IPS-18c (cell line): ENCODE results near the gene MEP1B.
"Not testable (repeated sequence)": the region's sequence is repeated elsewhere in the genome, so short reads cannot be mapped to it uniquely, and the experiment has no call there.

Source experiments
- H3K4me3 ChIP-seq: 2 replicates; pipeline ENCODE4 v1.7.0; 2013; ENCODE audit warnings: low read depth, mild to moderate bottlenecking, low read length, moderate library complexity; ENCODE audit not compliant: insufficient read depth
- H3K9me3 ChIP-seq: one replicate; pipeline ENCODE4 v1.6.1; 2013; ENCODE audit warnings: mild to moderate bottlenecking, low read length, moderate library complexity; ENCODE audit not compliant: control insufficient read depth, insufficient read depth

Gene MEP1B

GRCh38 chr18:32189790-32190189 lies at the start of gene MEP1B:
TSS of gene MEP1B (plus strand) at chr18:32190039. CDS start at chr18:32190071, 32 bp downstream.
- H3K4me3 ChIP-seq: no peak within 1 kb of the TSS
- no peaks in the 10 kb centered on the region for H3K9me3 ChIP-seq

- H3K4me3 ChIP-seq: no peak overlapping the region
- H3K9me3 ChIP-seq: no peaks in the 10 kb centered on the region
These were observed 41.5 kb upstream of the MEP1B start for GRCh38 chr18:32148185-32148870.

GRCh38 chr18:32152705-32153448 lies 37.0 kb upstream of the MEP1B start:
- H3K4me3 ChIP-seq: no peak overlapping the region
- H3K9me3 ChIP-seq: peaks cover 3% of the 10 kb centered on the region

GRCh38 chr18:32156855-32157254 lies 33.0 kb upstream of the MEP1B start:
- Histone ChIP-seq H3K4me3 (no peak overlapping the region), H3K9me3 (peaks cover 3% of the 10 kb centered on the region)

- Histone ChIP-seq H3K4me3 (no peak overlapping the region), H3K9me3 (peaks cover 3% of the 10 kb centered on the region)
These were observed 32.3 kb upstream of the MEP1B start for GRCh38 chr18:32157580-32157979.

GRCh38 chr18:32158108-32158624 lies 31.7 kb upstream of the MEP1B start:
- Histone ChIP-seq H3K4me3 (no peak overlapping the region), H3K9me3 (peaks cover 3% of the 10 kb centered on the region)

GRCh38 chr18:32158631-32159030 lies 31.2 kb upstream of the MEP1B start:
- not testable (repeated sequence) for H3K4me3 ChIP-seq, H3K9me3 ChIP-seq

GRCh38 chr18:32160547-32160946 lies 29.3 kb upstream of the MEP1B start:
- Histone ChIP-seq H3K9me3 (peaks cover 3% of the 10 kb centered on the region), H3K4me3 (no peak overlapping the region)

- Histone ChIP-seq H3K4me3 (no peak overlapping the region), H3K9me3 (no peaks in the 10 kb centered on the region)
These were observed 21.7 kb upstream of the MEP1B start for GRCh38 chr18:32167980-32168730.

GRCh38 chr18:32173654-32174053 lies 16.2 kb upstream of the MEP1B start:
- no peaks in the 10 kb centered on the region for H3K9me3 ChIP-seq
- H3K4me3 ChIP-seq: no peak overlapping the region

- Histone ChIP-seq H3K4me3 (no peak overlapping the region), H3K9me3 (no peaks in the 10 kb centered on the region)
These were observed 15.1 kb upstream of the MEP1B start for GRCh38 chr18:32174719-32175118.

- no peak overlapping the region for H3K4me3 ChIP-seq
- H3K9me3 ChIP-seq: no peaks in the 10 kb centered on the region
These were observed 14.6 kb upstream of the MEP1B start for GRCh38 chr18:32175265-32175664.

- H3K9me3 ChIP-seq, H3K4me3 ChIP-seq: not testable (repeated sequence)
These were observed 13.1 kb upstream of the MEP1B start for GRCh38 chr18:32176745-32177144.

GRCh38 chr18:32177530-32177929 lies 12.3 kb upstream of the MEP1B start:
- H3K9me3 ChIP-seq: peaks cover 2% of the 10 kb centered on the region
- H3K4me3 ChIP-seq: no peak overlapping the region

GRCh38 chr18:32183503-32183902 lies 6.3 kb upstream of the MEP1B start:
- Histone ChIP-seq H3K4me3 (no peak overlapping the region), H3K9me3 (peaks cover 2% of the 10 kb centered on the region)

GRCh38 chr18:32190209-32190608 lies 370 bp downstream of the MEP1B start:
- H3K9me3 ChIP-seq: no peaks in the 10 kb centered on the region
- no peak overlapping the region for H3K4me3 ChIP-seq

GRCh38 chr18:32195881-32196815 lies 6.3 kb downstream of the MEP1B start:
- H3K9me3 ChIP-seq: no peaks in the 10 kb centered on the region

More at GRCh38 chr18:32195881-32196815, 6.3 kb downstream of the MEP1B start:
- H3K4me3 ChIP-seq: no peak overlapping the region
